HEK293 (cell line): ENCODE measurements around the gene B4GALNT3.

ENCODE experiments used
- GLIS1 ChIP-seq: fragments of 450-650 bp; formaldehyde crosslinking; IDR thresholded peaks from 2 replicates; pipeline ENCODE4 v1.5.1; 2016; ENCODE audit warnings: missing biosample characterization, missing genetic modification characterization
- GLIS2 ChIP-seq: fragments of 450-650 bp; formaldehyde crosslinking; IDR thresholded peaks from 2 replicates; pipeline ENCODE4 v1.5.1; 2016; ENCODE audit warnings: missing biosample characterization, missing genetic modification characterization
- IKZF3 ChIP-seq: fragments of 450-650 bp; IDR thresholded peaks from 2 replicates; pipeline ENCODE4 v1.5.0; 2018; ENCODE audit warnings: missing biosample characterization, mild to moderate bottlenecking, missing genetic modification characterization, moderate library complexity
- KLF16 ChIP-seq: fragments of 450-650 bp; formaldehyde crosslinking; IDR thresholded peaks from 2 replicates; pipeline ENCODE4 v1.5.1; 2017; ENCODE audit warnings: missing biosample characterization, missing genetic modification characterization
- KLF8 ChIP-seq: fragments of 450-650 bp; formaldehyde crosslinking; IDR thresholded peaks from 2 replicates; pipeline ENCODE4 v1.5.1; 2016; ENCODE audit warnings: missing biosample characterization, missing genetic modification characterization
- OSR2 ChIP-seq: fragments of 450-650 bp; formaldehyde crosslinking; IDR thresholded peaks from 2 replicates; pipeline ENCODE4 v1.5.1; 2016; ENCODE audit warnings: missing biosample characterization, missing genetic modification characterization
- ZBTB17 ChIP-seq: fragments of 450-650 bp; formaldehyde crosslinking; IDR thresholded peaks from 2 replicates; pipeline ENCODE4 v1.5.1; 2016; ENCODE audit warnings: missing biosample characterization, missing genetic modification characterization
- ZBTB8A ChIP-seq: fragments of 450-650 bp; formaldehyde crosslinking; IDR thresholded peaks from 2 replicates; pipeline ENCODE4 v1.5.1; 2016; ENCODE audit warnings: missing biosample characterization, missing genetic modification characterization
- ZEB2 ChIP-seq: fragments of 450-650 bp; formaldehyde crosslinking; IDR thresholded peaks from 2 replicates; pipeline ENCODE4 v1.5.1; 2016; ENCODE audit warnings: missing biosample characterization, missing genetic modification characterization
- ZNF335 ChIP-seq: fragments of 450-650 bp; formaldehyde crosslinking; conservative IDR thresholded peaks from 2 replicates; pipeline ENCODE4 v1.5.1; 2016; ENCODE audit warnings: missing biosample characterization, missing genetic modification characterization
- ZNF423 ChIP-seq: fragments of 450-650 bp; formaldehyde crosslinking; IDR thresholded peaks from 2 replicates; pipeline ENCODE4 v1.5.1; 2016; ENCODE audit warnings: missing biosample characterization, missing genetic modification characterization
- ZNF670 ChIP-seq: fragments of 450-650 bp; formaldehyde crosslinking; IDR thresholded peaks from 2 replicates; pipeline ENCODE4 v1.5.1; 2016; ENCODE audit warnings: missing biosample characterization, missing genetic modification characterization, low read depth
- ZXDB ChIP-seq: fragments of 450-650 bp; formaldehyde crosslinking; IDR thresholded peaks from 2 replicates; pipeline ENCODE4 v1.5.1; 2016; ENCODE audit warnings: missing biosample characterization, missing genetic modification characterization
- TF ChIP-seq, protein P1 (sequence below): fragments of 450-650 bp; formaldehyde crosslinking; IDR thresholded peaks from 2 replicates; pipeline ENCODE4 v1.5.1; 2016; ENCODE audit warnings: missing biosample characterization, missing genetic modification characterization
- TF ChIP-seq, protein P2 (sequence below): fragments of 450-650 bp; formaldehyde crosslinking; IDR thresholded peaks from 2 replicates; pipeline ENCODE4 v1.5.1; 2016; ENCODE audit warnings: missing biosample characterization, missing genetic modification characterization
- TF ChIP-seq, protein P3 (sequence below): fragments of 450-650 bp; formaldehyde crosslinking; IDR thresholded peaks from 2 replicates; pipeline ENCODE4 v1.5.1; 2016; ENCODE audit warnings: missing biosample characterization, missing genetic modification characterization
- TF ChIP-seq, protein P4 (sequence below): fragments of 450-650 bp; formaldehyde crosslinking; optimal IDR thresholded peaks from 2 replicates; pipeline ENCODE3; 2016; ENCODE audit warnings: missing biosample characterization, mild to moderate bottlenecking, missing genetic modification characterization
- TF ChIP-seq, protein P5 (sequence below): sonication (generic); formaldehyde crosslinking; IDR thresholded peaks from 2 replicates; pipeline ENCODE4 v1.8.1; 2022; ENCODE audit warnings: mild to moderate bottlenecking, moderate library complexity, missing genetic modification reagents
- TF ChIP-seq, protein P6 (sequence below): fragments of 450-650 bp; formaldehyde crosslinking; conservative IDR thresholded peaks from 2 replicates; pipeline ENCODE4 v1.5.1; 2016; ENCODE audit warnings: low read depth, missing biosample characterization, missing genetic modification characterization

Gene B4GALNT3

DNA sequence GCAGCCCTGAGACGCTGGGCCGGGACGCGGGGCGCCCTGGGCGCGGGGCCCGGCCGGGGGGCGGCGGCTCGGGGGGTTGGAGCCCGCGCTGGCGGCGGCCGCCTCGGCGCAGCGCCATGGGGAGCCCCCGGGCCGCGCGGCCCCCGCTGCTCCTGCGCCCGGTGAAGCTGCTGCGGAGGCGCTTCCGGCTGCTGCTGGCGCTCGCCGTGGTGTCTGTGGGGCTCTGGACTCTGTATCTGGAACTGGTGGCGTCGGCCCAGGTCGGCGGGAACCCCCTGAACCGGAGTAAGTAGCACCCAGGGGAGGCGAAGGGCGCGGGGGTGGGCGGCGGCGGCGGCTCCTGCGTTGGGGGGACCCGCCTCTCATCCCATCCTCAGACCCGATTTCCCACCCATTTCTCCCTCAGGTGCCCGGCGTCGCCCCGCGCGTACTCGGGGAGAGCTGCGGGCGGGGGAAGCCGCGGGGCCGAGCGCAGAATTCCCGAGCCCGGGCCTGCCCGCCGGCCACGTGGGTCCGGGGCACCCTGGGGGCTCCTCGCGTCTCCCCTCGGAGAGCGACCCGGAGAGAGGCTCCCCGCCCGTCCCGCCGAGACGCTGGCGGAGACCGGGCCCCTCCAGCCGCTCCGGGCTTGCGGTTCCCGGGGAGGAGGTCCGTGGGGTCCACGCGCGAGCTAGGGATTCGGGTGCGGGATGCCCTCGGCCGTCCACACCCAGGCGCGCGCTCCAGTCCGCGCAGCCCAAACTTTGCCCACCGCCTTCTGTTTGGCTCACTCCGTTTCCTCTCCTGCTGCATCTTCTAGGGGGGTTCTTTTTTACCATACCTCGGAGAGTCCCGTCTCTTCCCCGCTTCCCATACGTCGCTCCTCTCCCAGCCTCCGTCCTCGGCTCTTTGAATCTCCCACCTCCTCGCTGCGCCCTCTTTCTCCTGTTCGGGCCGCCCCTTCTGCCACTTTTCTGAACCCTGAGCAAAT, 807 bp downstream of the B4GALNT3 start (continued):
- peak; percentile 43; the same call in 1 of the 2 replicates for TF ChIP-seq ZNF335
- TF ChIP-seq ZNF423: peak; percentile 73; the same call in 1 of the 2 replicates
- TF ChIP-seq, protein P1, sequence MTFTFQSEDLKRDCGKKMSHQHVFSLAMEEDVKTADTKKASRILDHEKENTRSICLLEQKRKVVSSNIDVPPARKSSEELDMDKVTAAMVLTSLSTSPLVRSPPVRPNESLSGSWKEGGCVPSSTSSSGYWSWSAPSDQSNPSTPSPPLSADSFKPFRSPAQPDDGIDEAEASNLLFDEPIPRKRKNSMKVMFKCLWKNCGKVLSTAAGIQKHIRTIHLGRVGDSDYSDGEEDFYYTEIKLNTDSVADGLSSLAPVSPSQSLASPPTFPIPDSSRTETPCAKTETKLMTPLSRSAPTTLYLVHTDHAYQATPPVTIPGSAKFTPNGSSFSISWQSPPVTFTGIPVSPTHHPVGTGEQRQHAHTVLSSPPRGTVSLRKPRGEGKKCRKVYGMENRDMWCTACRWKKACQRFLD (tag by site-specific recombination): no peak
- TF ChIP-seq IKZF3 (tag by site-specific recombination): peak; percentile 7; the same call in 1 of the 2 replicates
- TF ChIP-seq GLIS1 (tag by site-specific recombination): 0 out of 2 replicates have a peak, but pooled peaks have one; percentile 8
- no peak for TF ChIP-seq ZXDB (tag by site-specific recombination)
- TF ChIP-seq KLF8 (tag by site-specific recombination): peak; percentile 22; the same call in 1 of the 2 replicates
- TF ChIP-seq ZBTB17 (tag by site-specific recombination): peak; percentile 44; the same call in 1 of the 2 replicates
- TF ChIP-seq, protein P2, sequence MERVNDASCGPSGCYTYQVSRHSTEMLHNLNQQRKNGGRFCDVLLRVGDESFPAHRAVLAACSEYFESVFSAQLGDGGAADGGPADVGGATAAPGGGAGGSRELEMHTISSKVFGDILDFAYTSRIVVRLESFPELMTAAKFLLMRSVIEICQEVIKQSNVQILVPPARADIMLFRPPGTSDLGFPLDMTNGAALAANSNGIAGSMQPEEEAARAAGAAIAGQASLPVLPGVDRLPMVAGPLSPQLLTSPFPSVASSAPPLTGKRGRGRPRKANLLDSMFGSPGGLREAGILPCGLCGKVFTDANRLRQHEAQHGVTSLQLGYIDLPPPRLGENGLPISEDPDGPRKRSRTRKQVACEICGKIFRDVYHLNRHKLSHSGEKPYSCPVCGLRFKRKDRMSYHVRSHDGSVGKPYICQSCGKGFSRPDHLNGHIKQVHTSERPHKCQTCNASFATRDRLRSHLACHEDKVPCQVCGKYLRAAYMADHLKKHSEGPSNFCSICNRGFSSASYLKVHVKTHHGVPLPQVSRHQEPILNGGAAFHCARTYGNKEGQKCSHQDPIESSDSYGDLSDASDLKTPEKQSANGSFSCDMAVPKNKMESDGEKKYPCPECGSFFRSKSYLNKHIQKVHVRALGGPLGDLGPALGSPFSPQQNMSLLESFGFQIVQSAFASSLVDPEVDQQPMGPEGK (tag by site-specific recombination): peak; percentile 50; the same call in 1 of the 2 replicates
- no peak for TF ChIP-seq ZNF670 (tag by site-specific recombination)
- TF ChIP-seq, protein P3, sequence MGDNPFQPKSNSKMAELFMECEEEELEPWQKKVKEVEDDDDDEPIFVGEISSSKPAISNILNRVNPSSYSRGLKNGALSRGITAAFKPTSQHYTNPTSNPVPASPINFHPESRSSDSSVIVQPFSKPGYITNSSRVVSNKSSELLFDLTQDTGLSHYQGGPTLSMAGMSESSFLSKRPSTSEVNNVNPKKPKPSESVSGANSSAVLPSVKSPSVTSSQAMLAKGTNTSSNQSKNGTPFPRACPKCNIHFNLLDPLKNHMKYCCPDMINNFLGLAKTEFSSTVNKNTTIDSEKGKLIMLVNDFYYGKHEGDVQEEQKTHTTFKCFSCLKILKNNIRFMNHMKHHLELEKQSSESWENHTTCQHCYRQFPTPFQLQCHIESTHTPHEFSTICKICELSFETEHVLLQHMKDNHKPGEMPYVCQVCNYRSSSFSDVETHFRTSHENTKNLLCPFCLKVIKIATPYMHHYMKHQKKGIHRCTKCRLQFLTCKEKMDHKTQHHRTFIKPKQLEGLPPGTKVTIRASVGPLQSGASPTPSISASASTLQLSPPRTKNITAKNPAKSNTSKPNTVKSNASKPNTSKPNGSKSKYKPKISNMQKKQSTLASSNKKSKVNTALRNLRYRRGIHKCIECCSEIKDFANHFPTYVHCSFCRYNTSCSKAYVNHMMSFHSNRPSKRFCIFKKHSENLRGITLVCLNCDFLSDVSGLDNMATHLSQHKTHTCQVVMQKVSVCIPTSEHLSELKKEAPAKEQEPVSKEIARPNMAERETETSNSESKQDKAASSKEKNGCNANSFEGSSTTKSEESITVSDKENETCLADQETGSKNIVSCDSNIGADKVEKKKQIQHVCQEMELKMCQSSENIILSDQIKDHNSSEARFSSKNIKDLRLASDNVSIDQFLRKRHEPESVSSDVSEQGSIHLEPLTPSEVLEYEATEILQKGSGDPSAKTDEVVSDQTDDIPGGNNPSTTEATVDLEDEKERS (tag by site-specific recombination): no peak
- TF ChIP-seq KLF16: 0 out of 2 replicates have a peak, but pooled peaks have one; percentile 56
- TF ChIP-seq ZEB2 (tag by site-specific recombination): peak; percentile 53; the same call in 1 of the 2 replicates
- TF ChIP-seq, protein P4, sequence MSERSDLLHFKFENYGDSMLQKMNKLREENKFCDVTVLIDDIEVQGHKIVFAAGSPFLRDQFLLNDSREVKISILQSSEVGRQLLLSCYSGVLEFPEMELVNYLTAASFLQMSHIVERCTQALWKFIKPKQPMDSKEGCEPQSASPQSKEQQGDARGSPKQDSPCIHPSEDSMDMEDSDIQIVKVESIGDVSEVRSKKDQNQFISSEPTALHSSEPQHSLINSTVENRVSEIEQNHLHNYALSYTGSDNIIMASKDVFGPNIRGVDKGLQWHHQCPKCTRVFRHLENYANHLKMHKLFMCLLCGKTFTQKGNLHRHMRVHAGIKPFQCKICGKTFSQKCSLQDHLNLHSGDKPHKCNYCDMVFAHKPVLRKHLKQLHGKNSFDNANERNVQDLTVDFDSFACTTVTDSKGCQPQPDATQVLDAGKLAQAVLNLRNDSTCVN (tag by site-specific recombination): peak; percentile 94
- peak; percentile 78 for TF ChIP-seq GLIS2 (tag by site-specific recombination)
- 0 out of 2 replicates have a peak, but pooled peaks have one; percentile 17 for TF ChIP-seq OSR2 (tag by site-specific recombination)
- peak; percentile 79 for TF ChIP-seq ZBTB8A (tag by site-specific recombination)
- TF ChIP-seq, protein P5, sequence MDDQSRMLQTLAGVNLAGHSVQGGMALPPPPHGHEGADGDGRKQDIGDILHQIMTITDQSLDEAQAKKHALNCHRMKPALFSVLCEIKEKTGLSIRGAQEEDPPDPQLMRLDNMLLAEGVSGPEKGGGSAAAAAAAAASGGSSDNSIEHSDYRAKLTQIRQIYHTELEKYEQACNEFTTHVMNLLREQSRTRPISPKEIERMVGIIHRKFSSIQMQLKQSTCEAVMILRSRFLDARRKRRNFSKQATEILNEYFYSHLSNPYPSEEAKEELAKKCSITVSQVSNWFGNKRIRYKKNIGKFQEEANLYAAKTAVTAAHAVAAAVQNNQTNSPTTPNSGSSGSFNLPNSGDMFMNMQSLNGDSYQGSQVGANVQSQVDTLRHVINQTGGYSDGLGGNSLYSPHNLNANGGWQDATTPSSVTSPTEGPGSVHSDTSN: no peak
- TF ChIP-seq, protein P6, sequence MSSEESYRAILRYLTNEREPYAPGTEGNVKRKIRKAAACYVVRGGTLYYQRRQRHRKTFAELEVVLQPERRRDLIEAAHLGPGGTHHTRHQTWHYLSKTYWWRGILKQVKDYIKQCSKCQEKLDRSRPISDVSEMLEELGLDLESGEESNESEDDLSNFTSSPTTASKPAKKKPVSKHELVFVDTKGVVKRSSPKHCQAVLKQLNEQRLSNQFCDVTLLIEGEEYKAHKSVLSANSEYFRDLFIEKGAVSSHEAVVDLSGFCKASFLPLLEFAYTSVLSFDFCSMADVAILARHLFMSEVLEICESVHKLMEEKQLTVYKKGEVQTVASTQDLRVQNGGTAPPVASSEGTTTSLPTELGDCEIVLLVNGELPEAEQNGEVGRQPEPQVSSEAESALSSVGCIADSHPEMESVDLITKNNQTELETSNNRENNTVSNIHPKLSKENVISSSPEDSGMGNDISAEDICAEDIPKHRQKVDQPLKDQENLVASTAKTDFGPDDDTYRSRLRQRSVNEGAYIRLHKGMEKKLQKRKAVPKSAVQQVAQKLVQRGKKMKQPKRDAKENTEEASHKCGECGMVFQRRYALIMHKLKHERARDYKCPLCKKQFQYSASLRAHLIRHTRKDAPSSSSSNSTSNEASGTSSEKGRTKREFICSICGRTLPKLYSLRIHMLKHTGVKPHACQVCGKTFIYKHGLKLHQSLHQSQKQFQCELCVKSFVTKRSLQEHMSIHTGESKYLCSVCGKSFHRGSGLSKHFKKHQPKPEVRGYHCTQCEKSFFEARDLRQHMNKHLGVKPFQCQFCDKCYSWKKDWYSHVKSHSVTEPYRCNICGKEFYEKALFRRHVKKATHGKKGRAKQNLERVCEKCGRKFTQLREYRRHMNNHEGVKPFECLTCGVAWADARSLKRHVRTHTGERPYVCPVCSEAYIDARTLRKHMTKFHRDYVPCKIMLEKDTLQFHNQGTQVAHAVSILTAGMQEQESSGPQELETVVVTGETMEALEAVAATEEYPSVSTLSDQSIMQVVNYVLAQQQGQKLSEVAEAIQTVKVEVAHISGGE (tag by site-specific recombination): peak; percentile 1; the same call in 1 of the 2 replicates
